HG03575 (cell line): ENCODE results near the gene PIGS.

ENCODE experiments used
- ATAC-seq: cut with Tn5 transposase; IDR thresholded peaks from one replicate; pipeline ENCODE4 v1.9.1; 2021; ENCODE audit not compliant: unreplicated experiment, insufficient number of reproducible peaks, low FRiP score; ENCODE audit errors: extremely low read depth

The PIGS gene

GRCh38 chr17:28554565-28554964 is 16.8 kb downstream of the PIGS start:
- ATAC-seq = no peak

DNA sequence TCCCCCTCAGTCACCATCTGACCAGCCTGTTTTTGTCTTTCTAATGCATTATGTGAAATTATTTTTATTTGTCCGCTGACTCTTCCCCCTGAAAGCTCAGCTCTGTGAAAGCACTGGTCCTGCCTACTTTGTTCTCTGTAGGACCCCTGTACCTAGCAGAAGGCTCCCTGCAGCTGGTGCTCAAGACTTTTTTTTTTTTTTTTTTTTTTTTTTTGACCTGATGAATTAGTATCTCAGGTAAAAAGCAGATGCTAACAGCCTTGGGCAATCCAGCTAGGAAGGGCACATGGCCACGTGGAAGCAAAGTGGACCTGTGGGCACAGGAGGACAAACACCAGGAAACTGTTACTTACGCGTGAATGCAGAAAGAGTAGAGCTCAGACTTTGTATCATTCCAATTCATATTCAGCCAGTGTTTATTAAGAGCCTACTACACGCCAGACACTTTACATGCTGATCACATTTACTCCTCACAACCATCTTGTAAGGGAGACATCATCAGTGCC is 18.3 kb downstream of the PIGS start:
- no peak for ATAC-seq

- ATAC-seq = no peak
Observed at GRCh38 chr17:28552176-28552999, 18.9 kb downstream of the PIGS start, which contains the start of gene UNC119. TSS of gene UNC119 (minus strand) at chr17:28552624. CDS start at chr17:28552557, 67 bp downstream.

DNA sequence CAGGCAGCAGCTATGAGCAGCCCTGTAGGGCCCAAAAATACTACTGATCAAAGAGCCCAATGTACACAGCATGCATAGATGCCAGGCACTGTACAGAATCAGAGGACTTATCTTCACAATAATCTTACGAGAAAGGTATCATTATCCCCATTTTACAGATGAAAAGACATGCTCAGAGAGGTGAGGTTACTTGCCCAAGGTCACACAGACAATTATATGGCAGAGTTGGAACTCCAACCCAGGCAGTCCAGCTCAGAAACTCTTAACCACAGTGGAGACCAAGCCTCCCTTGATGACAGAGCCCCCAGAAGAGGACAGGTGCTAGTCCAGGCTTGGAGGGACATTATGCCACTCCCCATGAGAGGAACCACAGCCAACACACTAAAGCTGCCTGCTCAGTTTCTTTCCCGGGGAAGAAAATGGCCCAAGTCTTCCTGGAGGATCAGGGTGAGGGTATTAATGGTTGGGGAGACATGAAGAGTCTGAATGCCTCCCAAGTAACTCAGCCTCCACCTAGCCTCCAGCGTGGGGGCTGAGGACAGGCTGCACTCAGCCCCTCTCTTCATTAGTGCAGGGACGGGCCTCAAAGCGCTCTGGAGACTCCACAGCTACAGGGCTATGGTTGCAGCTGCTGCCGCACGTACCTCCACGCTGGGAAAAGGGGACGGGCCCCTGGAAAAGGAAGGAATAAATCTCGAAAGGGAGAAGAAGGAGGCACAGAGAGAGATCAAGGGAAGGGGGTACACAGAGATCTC is 19.7 kb downstream of the PIGS start:
- no peak for ATAC-seq

DNA sequence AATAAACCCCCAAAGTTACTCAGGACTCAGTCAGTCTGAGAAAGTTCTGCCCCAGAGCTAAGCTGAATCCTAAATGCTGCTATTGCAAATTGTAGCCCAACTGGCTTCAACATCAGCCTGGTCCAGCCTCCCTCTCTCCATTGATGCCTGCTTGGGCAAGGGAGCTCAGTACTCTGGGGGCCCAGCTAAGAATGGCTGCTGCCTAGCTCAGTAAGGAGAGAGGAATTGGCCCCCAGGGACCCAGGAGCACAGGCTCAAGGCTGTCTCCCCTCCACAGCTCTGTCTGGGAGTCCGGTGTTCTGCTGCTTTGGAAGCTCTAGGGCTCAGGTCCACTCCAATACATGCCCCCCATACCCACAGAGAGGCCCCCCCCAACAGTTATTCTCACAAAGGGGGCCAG is 20.5 kb downstream of the PIGS start:
- ATAC-seq = no peak

- ATAC-seq = no peak
Observed at GRCh38 chr17:28549236-28550132, 21.8 kb downstream of the PIGS start.

- ATAC-seq = no peak
Observed at GRCh38 chr17:28548417-28549130, 22.8 kb downstream of the PIGS start.

GRCh38 chr17:28547623-28548416 is 23.5 kb downstream of the PIGS start:
- ATAC-seq = no peak

GRCh38 chr17:28547096-28547622 is 24.2 kb downstream of the PIGS start:
- no peak for ATAC-seq

DNA sequence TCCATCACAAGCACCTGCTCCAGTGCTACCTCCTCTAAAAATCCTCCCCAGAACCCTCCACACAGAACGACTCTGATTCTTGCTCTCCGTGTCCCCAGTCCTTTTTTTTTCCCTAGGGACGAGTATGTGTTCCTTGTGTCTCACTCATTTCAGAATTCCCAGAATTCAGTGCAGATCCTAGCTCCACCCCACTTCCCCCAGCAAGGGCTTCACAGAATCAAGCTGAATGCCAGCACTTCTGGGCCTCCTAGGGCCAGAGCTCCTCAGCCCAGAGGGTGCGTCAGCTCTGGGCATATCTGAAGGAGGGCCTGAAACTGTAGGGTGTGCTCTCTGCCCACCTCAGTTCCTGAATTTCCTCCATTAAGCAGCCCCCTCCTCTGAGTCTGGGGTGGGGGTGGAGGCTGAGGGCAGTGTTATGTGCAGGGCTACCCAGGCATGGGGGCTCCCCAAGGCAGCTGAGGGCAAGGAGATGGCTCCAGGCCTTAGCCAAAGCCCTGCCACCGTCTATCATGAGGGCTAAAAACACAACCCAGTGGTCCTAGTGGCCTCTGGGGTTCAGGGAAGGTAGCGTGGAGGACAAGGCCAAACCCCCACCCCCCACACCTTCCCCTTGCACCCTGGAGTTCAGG is 25.4 kb downstream of the PIGS start:
- no peak for ATAC-seq

- no peak for ATAC-seq
Observed at GRCh38 chr17:28545141-28545503, 26.2 kb downstream of the PIGS start.

- no peak for ATAC-seq
Observed at GRCh38 chr17:28544402-28545140, 26.8 kb downstream of the PIGS start.

GRCh38 chr17:28541439-28541838 is 29.9 kb downstream of the PIGS start:
- ATAC-seq = no peak

DNA sequence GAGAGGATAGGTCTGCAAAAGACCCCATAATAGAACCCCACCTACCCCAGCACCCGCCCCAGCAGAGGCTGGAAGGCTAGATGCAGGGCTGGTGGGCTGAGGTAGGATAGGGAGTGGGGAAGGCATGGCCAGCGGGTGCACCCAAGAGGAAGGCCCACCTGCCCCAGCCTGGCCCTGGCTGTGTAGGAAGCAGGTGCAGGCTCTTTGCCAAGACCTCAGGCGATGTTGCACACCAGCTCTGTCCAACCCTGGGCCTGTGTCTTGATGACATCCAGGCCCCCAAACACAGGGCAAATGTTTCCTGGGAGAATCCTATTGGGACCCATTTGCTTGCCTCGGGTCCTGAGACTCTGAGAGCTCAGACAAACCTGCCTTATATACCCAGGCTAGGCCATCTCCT is 31.1 kb downstream of the PIGS start:
- ATAC-seq = no peak

DNA sequence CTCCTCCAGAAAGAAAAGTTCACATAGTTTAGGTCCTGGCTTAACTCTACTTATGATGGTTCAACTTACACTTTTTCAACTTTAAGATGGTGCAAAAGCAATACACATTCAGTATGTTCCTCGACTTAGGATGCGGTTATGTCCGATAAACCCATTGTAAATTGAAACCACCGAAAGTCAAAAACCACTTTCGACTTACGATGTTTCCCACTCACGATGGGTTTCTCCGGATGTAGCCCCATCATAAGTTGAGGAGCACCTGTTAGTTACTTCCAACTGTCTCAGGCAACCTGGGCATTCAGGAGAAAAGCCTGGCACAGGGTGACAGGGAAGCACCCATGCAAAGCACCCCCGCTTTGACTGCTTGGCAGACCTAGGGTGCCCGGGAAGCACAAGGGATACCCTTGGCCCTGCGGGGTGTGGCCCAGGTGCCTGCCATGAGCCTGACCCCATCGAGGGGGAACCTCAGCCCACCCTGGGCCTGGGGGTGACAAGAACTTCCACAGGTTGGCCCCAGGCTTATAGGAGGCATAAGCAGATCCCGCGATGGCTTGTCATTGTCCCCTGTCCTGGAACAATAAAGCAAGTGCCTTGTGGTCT is 32.9 kb downstream of the PIGS start:
- no peak for ATAC-seq

DNA sequence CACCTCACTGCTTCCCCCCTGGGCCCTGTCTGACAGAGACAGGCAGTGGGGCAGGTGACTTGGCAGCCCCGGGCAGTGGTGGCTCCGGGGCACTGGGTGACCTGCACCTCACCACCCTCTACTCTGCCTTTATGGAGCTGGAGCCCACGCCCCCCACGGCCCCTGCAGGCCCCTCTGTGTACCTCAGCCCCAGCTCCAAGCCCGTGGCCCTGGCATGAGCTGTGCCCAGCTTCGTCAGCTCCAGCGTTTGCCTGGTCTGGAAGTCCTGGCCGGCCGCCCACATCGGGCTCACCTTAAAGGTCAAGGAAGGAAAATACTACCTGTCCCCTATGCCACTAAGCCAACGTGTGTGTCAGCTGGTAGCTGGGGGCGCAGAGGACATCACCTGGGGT is 34.1 kb downstream of the PIGS start:
- ATAC-seq = no peak
